NCI-H1694 treated with DMSO at 0.1 percent for 48 hours (cell line): ENCODE measurements around the gene TP53.

Experiments used
- DNase-seq: peaks from one replicate; lab custom pipeline; 2025; lab: John Stamatoyannopoulos, UW

The TP53 gene

DNA sequence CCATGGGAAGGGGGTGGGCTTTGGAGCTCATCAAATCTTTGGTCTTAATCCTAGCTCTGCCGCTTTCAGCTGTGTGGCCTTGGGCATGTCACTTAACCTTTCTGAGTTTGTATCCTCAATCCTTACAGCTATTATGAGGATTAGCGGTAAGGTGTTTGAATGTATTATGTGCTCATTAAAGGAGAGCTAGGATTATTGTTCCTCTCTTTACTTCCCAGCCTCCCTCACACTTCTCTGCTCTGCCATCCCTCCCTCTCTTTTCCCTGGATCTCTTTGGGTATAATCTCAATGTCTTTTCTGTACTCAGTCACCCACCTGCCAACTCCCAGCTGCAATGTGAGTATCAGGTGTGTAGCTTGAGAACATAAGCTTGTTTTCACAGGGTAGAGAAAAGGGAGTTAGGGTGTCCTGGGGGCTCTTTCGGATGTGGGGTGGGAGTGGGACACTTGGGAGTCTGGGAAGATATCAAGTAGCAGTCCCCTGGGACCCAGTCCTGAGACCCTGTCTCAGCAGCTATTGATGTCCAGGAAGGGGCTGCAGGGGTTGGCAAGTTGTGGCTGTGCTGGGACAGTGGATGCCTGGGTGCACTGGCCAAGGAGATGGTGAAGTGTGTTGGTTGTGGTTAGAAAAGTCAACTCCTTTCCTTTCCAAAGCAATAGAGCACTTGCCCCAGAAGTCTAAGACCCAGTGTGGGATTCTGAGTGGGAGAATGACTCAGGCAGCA lies 19.5 kb upstream of the TP53 start:
- DNase-seq, result no peak

DNA sequence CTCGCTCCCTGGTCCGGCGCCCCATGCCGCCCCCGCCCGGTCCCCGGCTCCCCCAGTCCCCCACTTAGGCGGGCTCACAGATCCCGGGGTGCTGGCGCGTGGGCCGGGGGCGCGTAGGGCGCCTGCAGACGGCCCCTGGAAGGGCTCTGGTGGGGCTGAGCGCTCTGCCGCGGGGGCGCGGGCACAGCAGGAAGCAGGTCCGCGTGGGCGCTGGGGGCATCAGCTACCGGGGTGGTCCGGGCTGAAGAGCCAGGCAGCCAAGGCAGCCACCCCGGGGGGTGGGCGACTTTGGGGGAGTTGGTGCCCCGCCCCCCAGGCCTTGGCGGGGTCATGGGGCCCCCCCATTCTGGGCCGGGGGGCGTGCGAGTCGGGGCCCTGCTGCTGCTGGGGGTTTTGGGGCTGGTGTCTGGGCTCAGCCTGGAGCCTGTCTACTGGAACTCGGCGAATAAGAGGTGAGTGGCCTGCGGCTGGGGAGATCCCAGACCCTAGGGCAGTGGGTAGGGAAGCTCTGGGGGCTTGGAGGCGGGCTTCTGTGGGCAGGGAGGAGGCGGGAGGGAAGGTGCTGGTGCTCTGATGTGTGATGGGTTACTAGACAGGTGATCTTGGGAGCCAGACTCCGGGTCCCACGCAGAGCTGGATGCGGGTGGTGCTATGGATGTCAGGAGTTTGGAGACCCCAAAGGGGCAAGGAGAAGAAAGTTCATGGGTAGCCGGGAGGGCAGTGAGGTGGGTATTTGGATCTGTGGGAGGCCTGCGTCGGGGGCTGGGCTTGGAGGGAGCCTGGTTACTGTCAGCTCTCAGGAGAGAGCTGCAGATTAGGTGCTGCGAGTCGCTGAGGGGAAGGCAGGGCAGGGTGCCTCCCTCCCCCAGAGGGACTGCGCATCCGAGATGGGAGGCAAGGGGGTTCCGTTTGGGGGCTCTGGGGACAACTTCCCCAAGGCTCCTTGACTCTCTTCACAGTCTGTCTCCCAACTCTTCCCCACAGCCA lies 18.3 kb upstream of the TP53 start:
- DNase-seq, result no peak

DNA sequence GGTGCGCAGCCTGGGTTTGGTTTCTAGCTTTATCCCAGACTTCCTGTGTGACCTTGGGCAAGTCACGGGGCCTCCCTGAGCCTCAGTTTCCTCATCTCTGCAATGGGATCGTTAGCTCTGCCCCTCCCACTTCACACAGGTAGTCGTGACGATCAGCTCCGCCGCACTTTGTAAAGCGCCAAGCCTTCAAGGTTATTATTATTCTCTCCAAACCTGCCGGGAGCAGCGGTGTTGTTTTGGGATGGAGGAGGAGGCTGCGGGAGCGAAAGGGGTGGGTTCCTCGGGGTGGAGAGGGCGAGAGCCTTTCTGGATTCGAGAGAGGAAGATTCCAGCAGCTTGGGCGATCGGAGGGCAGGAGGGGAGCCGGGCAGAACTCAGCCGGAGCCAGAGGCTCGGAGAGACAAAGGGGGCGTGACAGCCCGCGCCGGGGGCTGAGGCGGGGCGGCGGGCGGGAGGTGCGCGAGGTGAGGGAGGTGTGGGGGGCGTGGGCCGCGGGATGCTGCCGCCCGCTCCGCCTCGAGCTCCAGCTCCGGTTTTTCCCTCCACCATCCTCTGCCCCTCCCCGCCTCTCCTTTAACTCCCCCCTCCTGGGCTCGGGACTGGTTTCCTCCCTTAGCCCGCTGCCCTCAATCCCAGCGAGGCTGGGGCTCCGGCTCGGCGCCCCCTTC lies 17.4 kb upstream of the TP53 start, which contains the start of gene EFNB3:
TSS of gene EFNB3 (plus strand) at position 602 of the 668 bp plus-strand sequence. CDS start 397 bp downstream, outside the sequence.
- peak; percentile 49 for DNase-seq

DNA sequence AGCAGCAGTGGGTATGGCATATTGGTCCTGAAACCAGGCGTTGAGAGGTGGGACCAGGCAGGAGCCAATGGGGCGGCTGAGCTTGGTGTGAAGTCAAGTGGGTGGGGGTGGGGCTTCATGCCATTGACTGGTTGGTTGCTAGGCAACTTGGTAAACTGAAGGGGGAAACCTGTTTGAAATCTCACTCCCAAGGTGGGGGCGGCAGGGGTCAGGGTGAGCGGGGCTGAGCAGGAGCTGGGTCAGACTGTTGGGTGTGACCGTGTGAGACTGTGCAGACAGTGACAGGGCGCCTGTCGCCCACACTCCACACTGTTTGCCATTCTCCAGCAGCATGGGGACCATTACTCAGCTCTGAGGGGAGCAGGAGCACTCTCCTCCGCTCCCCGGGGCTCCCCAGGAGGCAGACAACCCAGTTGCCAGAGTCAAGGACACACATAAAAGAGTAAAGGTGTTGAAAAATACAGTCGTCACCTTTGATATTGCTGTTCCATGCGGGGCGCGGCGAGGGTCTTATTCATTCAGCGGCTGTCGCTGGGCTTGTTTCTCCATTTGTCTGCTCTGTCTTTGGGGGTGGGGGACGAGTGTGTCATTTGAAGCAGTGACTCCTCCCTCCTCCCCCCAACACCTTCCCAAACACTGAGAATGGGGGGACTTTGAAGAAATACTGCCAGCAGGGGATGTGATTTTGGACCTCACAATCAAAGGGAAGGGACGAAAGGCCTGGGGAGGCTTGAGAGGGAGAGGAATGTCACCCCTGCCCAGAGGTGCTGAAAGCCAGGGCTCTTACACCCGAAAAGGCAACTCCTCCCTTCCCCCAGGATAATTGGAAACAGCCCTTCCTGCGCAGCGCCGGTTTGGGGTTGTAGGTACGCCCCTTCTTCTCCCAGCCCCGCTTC lies 16.5 kb upstream of the TP53 start:
- DNase-seq, result no peak

DNA sequence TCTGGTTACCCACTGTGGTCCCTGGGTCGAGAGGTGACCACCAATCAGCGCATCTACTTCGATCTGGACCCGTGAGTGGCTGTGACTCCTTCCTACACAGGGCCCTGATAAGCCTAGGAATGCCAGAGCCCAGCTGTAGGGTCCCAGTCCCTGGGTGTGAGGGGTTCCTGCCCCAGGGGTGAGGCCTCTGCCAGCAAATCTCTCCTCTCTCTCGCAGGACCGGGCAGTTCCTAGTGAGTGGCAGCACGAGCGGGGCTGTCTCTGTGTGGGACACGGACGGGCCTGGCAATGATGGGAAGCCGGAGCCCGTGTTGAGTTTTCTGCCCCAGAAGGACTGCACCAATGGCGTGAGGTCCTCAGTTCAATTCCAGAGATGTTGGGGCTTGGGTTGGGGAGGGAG lies 15.5 kb upstream of the TP53 start:
- DNase-seq, result no peak

DNA sequence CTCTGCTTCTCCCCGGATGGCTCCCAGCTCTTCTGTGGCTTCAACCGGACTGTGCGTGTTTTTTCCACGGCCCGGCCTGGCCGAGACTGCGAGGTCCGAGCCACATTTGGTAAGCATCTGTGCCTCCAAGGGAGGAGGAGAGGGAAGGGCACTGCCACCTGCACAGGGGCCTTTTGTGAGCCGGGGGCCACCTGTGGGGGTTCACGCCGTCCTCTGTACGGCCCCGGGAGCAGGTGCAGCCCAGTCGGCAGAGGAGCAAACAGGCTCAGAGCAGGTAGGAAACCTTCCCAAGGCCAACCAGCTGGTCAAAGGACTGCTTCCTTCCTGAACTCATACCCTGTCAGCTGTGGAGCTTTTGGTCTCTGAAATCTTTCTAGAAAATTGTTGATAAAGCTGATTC lies 14.4 kb upstream of the TP53 start:
- DNase-seq, result no peak

DNA sequence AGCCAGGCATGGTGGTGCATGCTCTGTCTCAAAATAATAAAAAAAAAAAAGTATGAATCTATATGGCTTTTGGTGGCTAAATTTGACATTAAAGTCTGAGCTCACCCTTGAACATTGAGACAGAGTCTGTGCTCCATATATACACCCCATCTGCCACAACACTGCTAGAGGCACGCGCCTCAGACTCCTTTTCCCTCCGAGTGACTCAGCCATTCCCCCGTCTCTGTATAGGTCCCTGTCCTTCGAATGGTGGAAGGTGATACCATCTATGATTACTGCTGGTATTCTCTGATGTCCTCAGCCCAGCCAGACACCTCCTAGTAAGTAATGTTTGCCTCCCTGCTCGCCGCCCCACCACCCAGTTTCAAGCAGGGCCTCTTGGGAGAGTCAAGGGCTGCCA lies 13.2 kb upstream of the TP53 start:
- DNase-seq, result no peak

DNA sequence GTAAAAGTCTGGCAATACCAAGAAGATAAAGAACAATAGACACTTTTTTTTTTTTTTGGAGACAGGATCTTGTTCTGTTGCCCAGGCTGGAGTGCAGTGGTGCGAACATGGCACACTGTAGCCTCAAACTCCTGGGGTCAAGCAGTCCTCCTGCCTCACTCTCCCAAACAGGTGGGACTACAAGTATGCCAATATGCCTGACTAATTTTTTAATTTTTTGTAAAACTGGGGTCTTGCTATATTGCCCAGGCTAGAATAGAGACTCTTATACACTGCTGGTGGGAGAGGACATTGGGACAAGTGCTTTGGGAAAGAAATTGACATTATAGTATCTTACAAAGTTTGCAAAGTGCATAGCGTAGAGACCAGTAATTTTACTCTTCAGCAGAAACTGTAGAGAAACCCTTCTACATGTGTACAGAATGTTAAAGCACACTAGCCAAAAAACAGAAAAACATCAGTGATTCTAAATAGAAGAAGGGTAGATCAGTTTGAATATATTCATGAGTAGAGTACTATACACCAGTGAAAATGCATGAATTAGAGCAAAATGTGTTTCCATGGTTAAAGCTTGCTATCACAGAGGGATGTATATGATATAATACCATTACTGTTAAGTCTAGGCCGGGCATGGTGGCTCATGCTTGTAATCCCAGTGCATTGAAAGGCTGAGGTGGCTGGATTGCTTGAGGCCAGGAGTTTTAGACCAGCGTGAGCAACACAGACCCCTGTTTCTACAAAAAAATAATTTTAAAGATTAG lies 10.7 kb upstream of the TP53 start:
- DNase-seq, result no peak

DNA sequence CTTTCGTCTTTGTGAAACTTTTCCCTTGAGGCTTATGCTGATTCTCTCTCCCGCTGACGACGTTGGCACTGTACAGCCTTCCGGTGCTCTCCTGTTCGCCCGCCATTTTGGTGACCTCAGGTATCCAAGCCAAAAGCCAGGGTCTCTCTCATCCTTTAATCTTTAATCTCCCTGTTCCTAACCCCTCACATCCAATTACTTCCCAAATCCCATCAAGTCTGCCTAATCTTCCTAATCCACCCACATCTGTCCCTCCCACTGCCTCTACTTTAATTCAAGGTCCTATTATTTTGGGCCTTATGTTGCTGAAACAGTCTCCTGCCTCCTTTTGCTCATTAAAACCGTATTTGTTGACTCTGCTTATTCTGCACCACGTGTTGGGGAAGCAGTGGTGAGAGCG lies 8.3 kb upstream of the TP53 start:
- no peak for DNase-seq

DNA sequence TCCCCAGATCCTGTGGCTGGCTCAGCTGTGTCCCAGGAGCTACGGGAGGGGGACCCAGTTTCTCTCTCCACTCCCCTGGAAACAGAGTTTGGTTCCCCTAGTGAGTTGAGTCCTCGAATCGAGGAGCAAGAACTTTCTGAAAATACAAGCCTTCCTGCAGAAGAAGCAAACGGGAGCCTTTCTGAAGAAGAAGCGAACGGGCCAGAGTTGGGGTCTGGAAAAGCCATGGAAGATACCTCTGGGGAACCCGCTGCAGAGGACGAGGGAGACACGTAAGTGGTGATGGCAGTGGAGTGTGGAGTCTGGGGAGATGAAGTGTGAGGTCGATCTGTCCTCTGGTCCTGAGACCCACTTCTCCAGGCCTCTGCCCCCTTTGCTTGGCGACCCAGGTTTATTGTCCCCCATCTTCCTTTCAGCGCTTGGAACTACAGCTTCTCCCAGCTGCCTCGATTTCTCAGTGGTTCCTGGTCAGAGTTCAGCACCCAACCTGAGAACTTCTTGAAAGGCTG lies 1.6 kb upstream of the TP53 start:
- no peak for DNase-seq

DNA sequence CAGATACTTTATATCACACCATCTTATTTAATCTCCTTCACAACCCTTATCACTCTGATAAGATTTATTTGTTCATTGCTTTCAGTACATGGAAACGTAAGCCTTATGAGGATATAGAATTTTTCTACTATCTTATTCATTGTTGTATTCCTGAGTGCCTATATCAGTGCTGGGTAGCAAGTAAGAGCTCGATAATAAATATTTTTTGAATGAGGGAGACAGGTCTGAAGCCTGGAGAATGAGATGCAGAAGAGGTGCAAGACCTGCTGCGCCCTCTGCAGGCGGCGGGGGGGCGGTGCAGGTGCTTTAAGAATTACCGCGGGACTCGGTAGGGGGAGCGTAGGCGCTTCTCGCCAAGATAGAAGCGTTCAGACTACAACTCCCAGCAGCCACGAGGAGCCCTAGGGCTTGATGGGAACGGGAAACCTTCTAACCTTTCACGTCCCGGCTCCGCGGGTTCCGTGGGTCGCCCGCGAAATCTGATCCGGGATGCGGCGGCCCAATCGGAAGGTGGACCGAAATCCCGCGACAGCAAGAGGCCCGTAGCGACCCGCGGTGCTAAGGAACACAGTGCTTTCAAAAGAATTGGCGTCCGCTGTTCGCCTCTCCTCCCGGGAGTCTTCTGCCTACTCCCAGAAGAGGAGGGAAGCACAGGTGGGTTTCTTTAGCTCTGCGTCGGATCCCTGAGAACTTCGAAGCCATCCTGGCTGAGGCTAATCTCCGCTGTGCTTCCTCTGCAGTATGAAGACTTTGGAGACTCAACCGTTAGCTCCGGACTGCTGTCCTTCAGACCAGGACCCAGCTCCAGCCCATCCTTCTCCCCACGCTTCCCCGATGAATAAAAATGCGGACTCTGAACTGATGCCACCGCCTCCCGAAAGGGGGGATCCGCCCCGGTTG lies 868 bp upstream of the TP53 start, which contains the start of gene WRAP53:
TSS of gene WRAP53 (plus strand) at position 570 of the 900 bp plus-strand sequence. CDS start at position 742, 172 bp downstream.
- DNase-seq, result peak; percentile 99

DNA sequence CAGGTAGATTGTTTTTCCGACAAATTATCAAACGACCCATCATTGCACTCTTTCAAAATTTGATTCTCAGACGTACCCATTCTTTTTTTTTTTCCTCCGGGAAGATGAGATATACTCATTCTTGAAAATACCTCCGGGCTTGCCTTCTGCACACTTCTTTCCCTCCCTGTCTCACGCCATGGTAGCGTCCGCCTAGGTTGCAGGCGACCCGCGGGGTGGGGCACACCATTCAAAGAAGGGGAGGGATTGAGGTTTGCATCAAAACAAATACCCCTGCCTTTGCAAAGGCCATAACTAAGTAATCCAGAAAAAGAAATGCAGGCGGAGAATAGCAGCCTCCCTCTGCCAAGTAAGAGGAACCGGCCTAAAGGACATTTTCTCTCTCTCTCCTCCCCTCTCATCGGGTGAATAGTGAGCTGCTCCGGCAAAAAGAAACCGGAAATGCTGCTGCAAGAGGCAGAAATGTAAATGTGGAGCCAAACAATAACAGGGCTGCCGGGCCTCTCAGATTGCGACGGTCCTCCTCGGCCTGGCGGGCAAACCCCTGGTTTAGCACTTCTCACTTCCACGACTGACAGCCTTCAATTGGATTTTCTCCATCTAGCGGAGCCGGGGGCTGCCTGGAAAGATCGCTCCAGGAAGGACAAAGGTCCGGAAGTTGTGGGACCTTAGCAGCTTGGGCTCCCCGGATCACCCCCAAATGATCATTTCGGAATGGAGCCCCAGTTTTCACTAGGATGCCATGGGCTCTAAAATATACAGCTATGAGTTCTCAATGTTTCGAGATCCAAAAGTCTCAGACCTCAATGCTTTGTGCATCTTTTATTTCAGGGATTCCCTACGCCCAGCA lies 843 bp downstream of the TP53 start:
- peak; percentile 94 for DNase-seq

DNA sequence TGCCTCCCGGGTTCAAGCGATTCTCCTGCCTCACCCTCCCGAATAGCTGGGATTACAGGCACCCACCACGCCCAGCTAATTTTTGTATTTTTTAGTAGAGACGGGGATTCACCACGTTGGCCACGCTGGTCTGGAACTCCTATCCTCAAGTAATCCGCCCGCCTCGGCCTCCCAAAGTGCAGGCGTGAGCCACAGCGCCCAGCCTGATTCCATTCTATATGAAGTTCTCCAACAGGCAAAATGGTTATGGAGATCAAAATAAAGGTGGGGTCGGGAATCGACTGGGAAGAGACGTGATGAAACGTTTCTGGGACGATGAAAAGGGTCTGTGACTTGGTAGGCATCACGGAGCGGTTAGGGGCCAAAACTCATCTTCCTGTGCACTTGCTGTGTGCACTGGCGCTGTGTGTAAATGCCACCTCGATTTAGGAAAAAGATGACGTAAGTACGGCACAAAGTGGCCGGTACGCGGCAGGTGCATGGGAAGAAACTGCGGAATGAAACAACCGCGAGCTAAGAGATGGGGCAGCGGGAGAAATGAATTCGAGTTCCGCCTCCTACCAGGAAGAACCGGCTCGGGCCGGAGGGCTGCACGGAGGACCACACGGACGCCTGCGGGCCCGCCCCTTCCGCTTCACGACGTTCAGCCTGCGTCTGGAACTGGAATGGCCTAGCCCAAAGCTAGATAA lies 1.6 kb downstream of the TP53 start:
- peak; percentile 94 for DNase-seq

DNA sequence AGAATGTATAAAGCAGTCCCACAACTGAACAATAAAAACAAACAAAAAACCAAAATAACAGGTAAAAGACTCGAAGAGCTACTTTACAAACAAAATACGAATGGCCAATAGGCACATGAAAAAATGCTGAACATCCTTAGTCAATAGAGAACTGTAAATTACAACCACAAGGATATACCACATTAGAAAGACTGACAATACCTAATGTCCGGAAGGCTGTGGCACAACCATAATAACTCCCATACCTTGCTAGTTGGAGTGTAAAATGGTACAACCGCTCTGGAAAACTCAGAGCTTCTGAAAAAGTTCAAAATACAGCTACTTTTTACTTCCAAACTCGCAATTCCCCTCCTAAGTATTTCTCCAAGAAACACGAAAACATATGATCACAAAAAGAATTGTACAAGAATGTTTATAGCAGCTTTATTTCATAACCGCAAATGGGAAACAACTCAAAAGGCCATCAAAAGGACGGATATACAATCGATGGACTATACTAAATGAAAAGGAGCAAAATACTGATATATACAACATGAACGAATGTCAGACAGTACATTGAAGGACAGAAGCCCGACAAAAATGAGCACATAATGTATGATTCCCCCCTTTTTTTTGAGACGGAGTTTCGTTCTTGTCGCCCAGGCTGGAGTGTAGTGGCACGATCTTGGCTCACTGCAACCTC lies 2.3 kb downstream of the TP53 start:
- DNase-seq, result no peak

DNA sequence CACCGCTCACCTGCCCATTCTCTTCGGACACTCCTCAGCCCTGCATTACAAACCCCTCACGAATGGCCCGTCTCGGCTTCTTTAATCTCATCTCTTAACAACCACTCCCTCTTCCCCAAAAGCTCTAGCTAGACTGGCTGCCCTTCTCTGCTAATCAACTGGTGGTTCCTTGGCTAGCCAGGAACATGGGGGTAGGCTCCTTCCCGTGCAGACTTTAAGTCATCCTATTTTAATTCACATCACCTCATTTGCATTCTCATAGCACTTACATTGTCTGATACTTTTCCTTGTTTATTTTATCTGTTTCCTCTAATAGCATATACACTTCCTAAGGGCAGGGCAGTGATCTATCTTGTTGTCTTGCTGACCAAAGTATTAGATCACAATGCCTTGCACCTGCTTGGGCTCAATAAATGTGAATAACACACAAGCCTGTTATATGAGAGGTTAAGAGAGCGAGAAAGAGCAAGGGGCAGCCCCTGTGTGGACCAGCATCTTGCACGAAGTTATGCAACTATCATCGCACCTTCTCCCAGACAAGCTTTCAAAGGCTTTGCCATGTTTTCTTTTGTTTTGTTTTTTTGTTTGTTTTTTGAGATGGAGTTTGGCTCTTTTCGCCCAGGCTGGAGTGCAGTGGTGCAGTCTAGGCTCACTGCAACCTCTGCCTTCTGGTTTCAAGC lies 9.8 kb downstream of the TP53 start:
- DNase-seq, result no peak

DNA sequence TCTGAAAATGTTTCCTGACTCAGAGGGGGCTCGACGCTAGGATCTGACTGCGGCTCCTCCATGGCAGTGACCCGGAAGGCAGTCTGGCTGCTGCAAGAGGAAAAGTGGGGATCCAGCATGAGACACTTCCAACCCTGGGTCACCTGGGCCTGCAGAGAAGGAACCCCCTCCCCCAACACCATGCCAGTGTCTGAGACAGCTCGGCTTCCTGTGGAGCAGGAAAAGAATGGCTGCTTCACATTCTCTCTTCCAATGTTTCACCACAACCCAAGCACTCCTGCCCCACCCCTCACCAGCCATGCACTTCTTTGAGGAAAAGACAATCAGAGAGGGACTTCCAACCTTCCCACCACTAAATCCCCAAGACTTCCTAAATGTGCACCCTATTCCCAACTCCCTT lies 10.8 kb downstream of the TP53 start:
- no peak for DNase-seq

DNA sequence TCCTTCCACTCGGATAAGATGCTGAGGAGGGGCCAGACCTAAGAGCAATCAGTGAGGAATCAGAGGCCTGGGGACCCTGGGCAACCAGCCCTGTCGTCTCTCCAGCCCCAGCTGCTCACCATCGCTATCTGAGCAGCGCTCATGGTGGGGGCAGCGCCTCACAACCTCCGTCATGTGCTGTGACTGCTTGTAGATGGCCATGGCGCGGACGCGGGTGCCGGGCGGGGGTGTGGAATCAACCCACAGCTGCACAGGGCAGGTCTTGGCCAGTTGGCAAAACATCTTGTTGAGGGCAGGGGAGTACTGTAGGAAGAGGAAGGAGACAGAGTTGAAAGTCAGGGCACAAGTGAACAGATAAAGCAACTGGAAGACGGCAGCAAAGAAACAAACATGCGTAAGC lies 12.4 kb downstream of the TP53 start:
- no peak for DNase-seq
